ENCODE measurements around the gene HRH1. TPM values are rescaled to one million over a fixed set of nuclear protein-coding genes. Genes with fewer than 3 reads are reported as not detected.

The HRH1 gene
- total and polyA plus RNA-seq, 2 of the 13 experiments (the other 11 are each of a cell fraction or from before 2014, with no cell fraction given) = not detected

GRCh38 chr3:11172096-11172690, 17.9 kb downstream of the HRH1 start:
- 13% methylated on average over 4 of the region's 4 CpGs for WGBS (ENCODE audit: low lambda C conversion rate)
- TF ChIP-seq BRF2 (CRISPR knock-in tag; IDR thresholded peaks at IDR 0.05) = no peak
- no peak for TF ChIP-seq MBNL3 (CRISPR knock-in tag; conservative IDR thresholded peaks at IDR 0.05)
- TF ChIP-seq, protein P1, sequence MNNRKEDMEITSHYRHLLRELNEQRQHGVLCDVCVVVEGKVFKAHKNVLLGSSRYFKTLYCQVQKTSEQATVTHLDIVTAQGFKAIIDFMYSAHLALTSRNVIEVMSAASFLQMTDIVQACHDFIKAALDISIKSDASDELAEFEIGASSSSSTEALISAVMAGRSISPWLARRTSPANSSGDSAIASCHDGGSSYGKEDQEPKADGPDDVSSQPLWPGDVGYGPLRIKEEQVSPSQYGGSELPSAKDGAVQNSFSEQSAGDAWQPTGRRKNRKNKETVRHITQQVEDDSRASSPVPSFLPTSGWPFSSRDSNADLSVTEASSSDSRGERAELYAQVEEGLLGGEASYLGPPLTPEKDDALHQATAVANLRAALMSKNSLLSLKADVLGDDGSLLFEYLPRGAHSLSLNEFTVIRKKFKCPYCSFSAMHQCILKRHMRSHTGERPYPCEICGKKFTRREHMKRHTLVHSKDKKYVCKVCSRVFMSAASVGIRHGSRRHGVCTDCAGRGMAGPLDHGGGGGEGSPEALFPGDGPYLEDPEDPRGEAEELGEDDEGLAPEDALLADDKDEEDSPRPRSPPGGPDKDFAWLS (CRISPR knock-in tag; IDR thresholded peaks at IDR 0.05; ENCODE audit: borderline replicate concordance) = no peak
- no peak for TF ChIP-seq ZNF556 (CRISPR knock-in tag; IDR thresholded peaks at IDR 0.05; ENCODE audit: borderline replicate concordance)
- no peak for TF ChIP-seq POGK (CRISPR knock-in tag; conservative IDR thresholded peaks at IDR 0.05)
- TF ChIP-seq PTBP1 (IDR thresholded peaks at IDR 0.05; ENCODE audit: low read depth, low read length, poor library complexity, severe bottlenecking) = no peak
- TF ChIP-seq ZSCAN31 (CRISPR knock-in tag; IDR thresholded peaks at IDR 0.05; ENCODE audit: low read depth) = no peak
- no peak for TF ChIP-seq ZNF224 (CRISPR knock-in tag; IDR thresholded peaks at IDR 0.05)
- TF ChIP-seq ZBTB4 (CRISPR knock-in tag; IDR thresholded peaks at IDR 0.05; ENCODE audit: borderline replicate concordance) = no peak
- TF ChIP-seq PAF1 (CRISPR knock-in tag; IDR thresholded peaks at IDR 0.05) = no peak
- TF ChIP-seq CBFB (CRISPR knock-in tag; IDR thresholded peaks at IDR 0.05) = no peak
- TF ChIP-seq IKZF5 (CRISPR knock-in tag; IDR thresholded peaks at IDR 0.05) = no peak
- TF ChIP-seq ZNF724P (CRISPR knock-in tag; IDR thresholded peaks at IDR 0.05; ENCODE audit: borderline replicate concordance) = no peak
- TF ChIP-seq FOXA3 (CRISPR knock-in tag; IDR thresholded peaks at IDR 0.05) = no peak
- no peak for TF ChIP-seq IKZF1 (IDR thresholded peaks at IDR 0.05)
- TF ChIP-seq ZNF816 (CRISPR knock-in tag; IDR thresholded peaks at IDR 0.05; ENCODE audit: borderline replicate concordance) = no peak

More at GRCh38 chr3:11172096-11172690, 17.9 kb downstream of the HRH1 start:
- ATAC-seq (no peak), DNase-seq (ENCODE audit: low spot score) (no peak), FAIRE-seq (no peak)
- BruUV-seq (replicated peaks) = no TSS peak
- in situ Hi-C loops (cut with HindIII; ENCODE audit: extremely low pct_ligation_motif_present, low pct_unique_long_range_greater_than_20kb) (no loop called here), intact Hi-C loops (cut with micrococcal nuclease; ENCODE audit: unreplicated experiment) (no loop called here)
- Histone ChIP-seq H3K9ac (ENCODE audit: insufficient read depth, low read depth, low read length) (no peak overlapping the region), H3K4me2 (ENCODE audit: low read depth, low read length) (no peak overlapping the region), H3K27me3 (ENCODE audit: control insufficient read depth in 1 of 2, insufficient read depth in 2 of 2, low read length in 2 of 2) (peaks cover 3 to 34% of the 10 kb centered on the region in 2 experiments; a peak in 3 of 5 replicates), H3K9me3 (ENCODE audit: low read length) (no peaks in the 10 kb centered on the region), H3K4me3 (replicated peaks in 1 of 3; ENCODE audit: insufficient read depth in 1 of 3, low read depth in 2 of 3, low read length in 3 of 3) (no peak overlapping the region), H3K27ac (ENCODE audit: extremely low read length, insufficient read depth, low read length) (no peak overlapping the region), H3K36me3 (replicated peaks in 1 of 2; ENCODE audit: control insufficient read depth in 1 of 2, insufficient read depth in 2 of 2, low read length in 2 of 2) (no peaks in the 10 kb centered on the region), H3K79me2 (ENCODE audit: insufficient read depth, low read length) (no peaks in the 10 kb centered on the region), H3K4me1 (ENCODE audit: insufficient read depth, low read length) (no peaks in the 10 kb centered on the region), H4K20me1 (ENCODE audit: insufficient read depth, low read length) (no peaks in the 10 kb centered on the region), H2AFZ (ENCODE audit: low read length) (no peak overlapping the region)
- POLR2A ChIA-PET = no interaction called here
- CTCF ChIA-PET (ENCODE audit: low intra/inter-chr PET ratio, low total read pairs) = no interaction called here
